Uterus (tissue), 2 donors: ENCODE measurements around the gene NLGN2.

Experiments
- POLR2A ChIP-seq, 2 donors: fragments of 450-650 bp; IDR thresholded peaks; one replicate each; pipeline ENCODE4 v1.6.1; 2016; ENCODE audit warnings: antibody characterized with exemption in 2 of 2, mild to moderate bottlenecking in 1 of 2, moderate library complexity in 1 of 2
- TF ChIP-seq, protein P1 (sequence below), 4 experiments: fragments of 200-600 bp in 2 of 4; fragments of 450-650 bp in 2 of 4; sonication (generic) in 2 of 4; IDR thresholded peaks; one replicate each; pipeline ENCODE4 v1.5.1; 2016 to 2019; ENCODE audit warnings: antibody characterized with exemption in 4 of 4, mild to moderate bottlenecking in 2 of 4, moderate library complexity in 1 of 4

DNA sequence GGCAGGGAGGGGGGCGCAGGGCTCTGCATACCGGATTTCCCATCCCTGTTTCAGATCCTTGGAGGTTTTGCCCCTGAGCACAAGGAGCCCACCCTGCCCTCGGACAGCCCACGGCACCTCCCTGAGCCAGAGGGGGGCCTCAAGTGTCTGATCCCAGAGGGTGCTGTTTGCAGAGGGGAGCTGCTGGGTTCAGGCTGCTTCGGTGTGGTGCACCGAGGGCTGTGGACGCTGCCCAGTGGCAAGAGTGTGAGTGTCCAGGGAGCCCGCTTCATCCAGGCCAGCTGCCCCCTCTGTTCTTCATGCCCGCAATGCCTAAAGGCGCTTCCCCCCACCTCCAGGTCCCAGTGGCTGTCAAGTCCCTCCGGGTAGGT lies 24.3 kb upstream of the NLGN2 start:
- TF ChIP-seq, protein P1, sequence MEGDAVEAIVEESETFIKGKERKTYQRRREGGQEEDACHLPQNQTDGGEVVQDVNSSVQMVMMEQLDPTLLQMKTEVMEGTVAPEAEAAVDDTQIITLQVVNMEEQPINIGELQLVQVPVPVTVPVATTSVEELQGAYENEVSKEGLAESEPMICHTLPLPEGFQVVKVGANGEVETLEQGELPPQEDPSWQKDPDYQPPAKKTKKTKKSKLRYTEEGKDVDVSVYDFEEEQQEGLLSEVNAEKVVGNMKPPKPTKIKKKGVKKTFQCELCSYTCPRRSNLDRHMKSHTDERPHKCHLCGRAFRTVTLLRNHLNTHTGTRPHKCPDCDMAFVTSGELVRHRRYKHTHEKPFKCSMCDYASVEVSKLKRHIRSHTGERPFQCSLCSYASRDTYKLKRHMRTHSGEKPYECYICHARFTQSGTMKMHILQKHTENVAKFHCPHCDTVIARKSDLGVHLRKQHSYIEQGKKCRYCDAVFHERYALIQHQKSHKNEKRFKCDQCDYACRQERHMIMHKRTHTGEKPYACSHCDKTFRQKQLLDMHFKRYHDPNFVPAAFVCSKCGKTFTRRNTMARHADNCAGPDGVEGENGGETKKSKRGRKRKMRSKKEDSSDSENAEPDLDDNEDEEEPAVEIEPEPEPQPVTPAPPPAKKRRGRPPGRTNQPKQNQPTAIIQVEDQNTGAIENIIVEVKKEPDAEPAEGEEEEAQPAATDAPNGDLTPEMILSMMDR (IDR thresholded peaks at IDR 0.05), result no peak
- no peak for TF ChIP-seq POLR2A (IDR thresholded peaks at IDR 0.05)
